Kidney epithelial cell (primary cell): ENCODE data around the gene PTPRE. TPM values are rescaled to one million over a fixed set of nuclear protein-coding genes. Genes with fewer than 3 reads are reported as not detected.

Experiments used
- DNase-seq: peaks from one replicate; pipeline ENCODE4 v3.0.0-alpha.2; 2010; ENCODE audit warnings: low read depth
- H3K27me3 ChIP-seq: 2 replicates; pipeline ENCODE4 v1.6.0; 2011; ENCODE audit warnings: low read length; ENCODE audit not compliant: control insufficient read depth, insufficient read depth
- H3K36me3 ChIP-seq: 2 replicates; pipeline ENCODE4 v1.5.1; 2011; ENCODE audit warnings: low read length; ENCODE audit not compliant: control insufficient read depth, insufficient read depth
- H3K4me3 ChIP-seq: 2 replicates; pipeline ENCODE4 v1.5.1; 2011; ENCODE audit warnings: low read depth, mild to moderate bottlenecking, control low read depth, low read length
- total RNA-seq: library from RNA; depleted of rRNA; stranded (reverse); fragments of >200 nt; gene quantifications from 2 replicates; pipeline ENCODE4 v1.2.3, GENCODE V29; 2015
- TF ChIP-seq, protein P1 (sequence below): IDR thresholded peaks from 2 replicates; pipeline ENCODE4 v1.5.1; 2011; ENCODE audit warnings: mild to moderate bottlenecking, moderate library complexity, low read length, control low read depth, inconsistent platforms; ENCODE audit not compliant: insufficient read depth, poor library complexity, severe bottlenecking

The PTPRE gene
- total RNA-seq, 1 donor from 2014 or later, result 10.3 TPM

DNA sequence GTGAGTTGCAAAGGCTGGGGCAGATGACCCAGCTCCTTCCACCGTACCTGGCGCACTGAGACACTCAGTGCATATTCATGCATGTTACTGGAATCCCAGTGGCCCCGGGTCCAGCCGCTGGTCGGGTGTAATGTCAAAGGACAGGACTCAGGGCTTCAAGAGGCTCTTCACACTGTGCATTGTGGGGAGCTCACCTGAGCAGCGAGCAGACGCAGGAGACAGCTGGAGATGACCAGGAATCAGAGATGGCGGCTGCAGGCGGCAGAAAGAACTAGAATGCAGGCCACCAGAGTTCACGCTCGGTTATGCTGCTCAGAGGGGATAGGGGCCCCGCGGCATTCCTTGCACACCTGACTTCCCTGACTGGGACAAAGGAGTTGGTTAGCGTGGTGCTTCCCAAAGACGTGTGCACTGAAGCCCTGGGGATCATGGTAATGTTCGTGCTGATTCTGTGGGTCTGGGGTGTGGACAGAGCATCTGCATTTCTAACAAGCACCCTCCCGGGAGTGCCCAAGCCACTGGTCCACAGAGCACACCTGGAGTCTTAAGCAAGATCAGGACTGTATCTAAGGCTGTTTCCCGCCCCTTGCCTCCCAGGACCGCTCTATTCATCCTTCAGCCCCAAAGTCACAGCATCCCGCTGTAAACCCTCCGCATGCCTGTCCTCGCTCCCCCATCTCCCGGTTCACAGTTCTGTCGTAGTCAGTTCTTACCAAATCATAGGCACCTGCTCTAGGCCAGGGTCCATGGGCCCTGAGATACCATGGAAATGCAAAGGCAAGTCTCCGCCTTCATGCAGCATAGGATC is 148.4 kb downstream of the PTPRE start:
- DNase-seq, result no peak
- TF ChIP-seq, protein P1, sequence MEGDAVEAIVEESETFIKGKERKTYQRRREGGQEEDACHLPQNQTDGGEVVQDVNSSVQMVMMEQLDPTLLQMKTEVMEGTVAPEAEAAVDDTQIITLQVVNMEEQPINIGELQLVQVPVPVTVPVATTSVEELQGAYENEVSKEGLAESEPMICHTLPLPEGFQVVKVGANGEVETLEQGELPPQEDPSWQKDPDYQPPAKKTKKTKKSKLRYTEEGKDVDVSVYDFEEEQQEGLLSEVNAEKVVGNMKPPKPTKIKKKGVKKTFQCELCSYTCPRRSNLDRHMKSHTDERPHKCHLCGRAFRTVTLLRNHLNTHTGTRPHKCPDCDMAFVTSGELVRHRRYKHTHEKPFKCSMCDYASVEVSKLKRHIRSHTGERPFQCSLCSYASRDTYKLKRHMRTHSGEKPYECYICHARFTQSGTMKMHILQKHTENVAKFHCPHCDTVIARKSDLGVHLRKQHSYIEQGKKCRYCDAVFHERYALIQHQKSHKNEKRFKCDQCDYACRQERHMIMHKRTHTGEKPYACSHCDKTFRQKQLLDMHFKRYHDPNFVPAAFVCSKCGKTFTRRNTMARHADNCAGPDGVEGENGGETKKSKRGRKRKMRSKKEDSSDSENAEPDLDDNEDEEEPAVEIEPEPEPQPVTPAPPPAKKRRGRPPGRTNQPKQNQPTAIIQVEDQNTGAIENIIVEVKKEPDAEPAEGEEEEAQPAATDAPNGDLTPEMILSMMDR, result no peak
- Histone ChIP-seq H3K36me3 (no peaks in the 10 kb centered on the region), H3K27me3 (no peaks in the 10 kb centered on the region), H3K4me3 (no peak overlapping the region)

DNA sequence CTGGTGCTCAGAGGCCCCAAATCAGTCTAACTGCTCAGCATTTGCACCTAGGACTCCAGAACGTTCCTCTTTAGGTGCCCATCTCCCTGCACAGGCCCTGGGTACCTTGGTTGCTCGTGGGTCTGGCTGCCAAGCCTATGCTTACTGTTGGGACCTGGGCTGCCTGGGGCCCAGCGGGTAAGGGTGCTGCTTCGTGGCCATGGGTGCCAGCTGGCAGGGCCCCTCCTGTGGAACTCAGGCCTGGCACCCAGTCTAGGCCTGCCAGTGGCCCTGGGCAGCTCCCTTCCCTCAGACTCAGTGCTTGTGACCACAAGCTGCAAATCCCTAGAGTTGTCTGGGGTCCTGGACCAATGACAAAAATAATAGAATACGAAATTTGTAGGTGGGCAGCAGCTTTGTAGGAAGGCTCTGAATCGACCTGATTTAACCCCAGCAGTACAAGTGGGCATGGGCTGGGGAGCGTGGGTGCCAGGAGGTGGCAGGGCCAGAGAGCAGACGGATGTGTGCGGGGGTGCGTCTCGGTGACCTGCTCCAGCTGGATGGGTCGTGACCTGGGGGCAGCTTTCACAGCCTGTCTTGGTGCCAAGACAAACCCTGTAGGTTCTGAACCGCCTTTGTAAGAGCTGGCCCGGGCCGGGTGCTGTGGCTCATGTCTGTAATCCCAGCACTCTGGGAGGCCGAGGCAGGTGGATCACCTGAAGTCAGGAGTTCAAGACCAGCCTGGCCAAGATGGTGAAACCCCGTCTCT is 149.6 kb downstream of the PTPRE start:
- DNase-seq, result no peak
- TF ChIP-seq, protein P1, result no peak
- Histone ChIP-seq H3K27me3 (no peaks in the 10 kb centered on the region), H3K4me3 (no peak overlapping the region), H3K36me3 (no peaks in the 10 kb centered on the region)

DNA sequence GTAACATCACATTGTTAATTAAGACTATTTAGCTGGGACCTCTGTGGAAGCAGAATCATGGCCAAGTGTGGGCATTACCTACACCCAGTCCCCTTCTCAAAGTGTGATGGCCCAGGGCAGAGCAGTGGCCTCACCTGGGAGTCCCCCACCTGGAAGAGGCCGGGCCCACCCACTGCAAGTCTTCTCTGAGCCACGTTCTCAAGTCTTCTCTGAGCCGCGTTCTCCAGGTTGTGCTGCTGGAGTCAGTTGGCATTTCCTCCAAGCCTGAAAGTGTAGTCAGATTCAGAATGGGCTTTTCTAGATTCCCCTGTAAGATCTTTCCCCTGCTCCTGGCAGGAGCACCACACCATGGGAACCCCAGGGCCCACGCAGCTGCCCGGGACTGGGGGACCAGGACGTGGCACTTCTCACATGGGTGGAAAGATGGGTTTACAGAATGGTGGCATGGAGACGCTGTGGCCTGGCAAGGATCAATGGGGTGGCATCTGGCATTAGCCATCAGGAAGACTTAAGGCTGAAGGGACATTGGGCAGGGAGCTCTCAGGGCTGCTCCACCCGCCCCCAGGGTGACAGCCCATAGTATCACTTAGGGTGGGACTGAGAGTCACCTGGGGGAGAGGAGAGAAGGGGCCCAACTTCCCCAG is 151.3 kb downstream of the PTPRE start:
- no peak overlapping the region for H3K4me3 ChIP-seq
- H3K36me3 ChIP-seq, result no peaks in the 10 kb centered on the region
- TF ChIP-seq, protein P1, result no peak
- H3K27me3 ChIP-seq, result no peaks in the 10 kb centered on the region
- DNase-seq, result no peak

DNA sequence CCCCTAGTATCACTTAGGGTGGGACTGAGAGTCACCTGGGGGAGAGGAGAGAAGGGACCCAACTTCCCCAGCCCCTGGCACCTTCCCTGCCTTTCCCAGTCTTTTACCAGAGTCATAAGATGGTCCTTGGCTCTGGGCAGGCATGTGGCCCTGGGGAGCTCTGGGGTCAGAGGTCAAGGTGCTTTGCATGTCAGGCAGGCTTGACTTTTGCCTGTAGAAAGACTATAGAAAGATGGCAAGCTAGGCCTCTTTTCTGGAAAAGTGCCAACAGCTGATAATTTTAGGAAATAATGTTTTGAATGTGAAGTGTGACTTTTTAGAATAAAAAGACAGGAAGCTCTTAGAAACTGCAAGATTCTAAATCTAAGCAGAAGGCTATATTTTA is 151.8 kb downstream of the PTPRE start:
- TF ChIP-seq, protein P1, result no peak
- no peak for DNase-seq
- no peak overlapping the region for H3K4me3 ChIP-seq
- no peaks in the 10 kb centered on the region for H3K36me3 ChIP-seq
- no peaks in the 10 kb centered on the region for H3K27me3 ChIP-seq

DNA sequence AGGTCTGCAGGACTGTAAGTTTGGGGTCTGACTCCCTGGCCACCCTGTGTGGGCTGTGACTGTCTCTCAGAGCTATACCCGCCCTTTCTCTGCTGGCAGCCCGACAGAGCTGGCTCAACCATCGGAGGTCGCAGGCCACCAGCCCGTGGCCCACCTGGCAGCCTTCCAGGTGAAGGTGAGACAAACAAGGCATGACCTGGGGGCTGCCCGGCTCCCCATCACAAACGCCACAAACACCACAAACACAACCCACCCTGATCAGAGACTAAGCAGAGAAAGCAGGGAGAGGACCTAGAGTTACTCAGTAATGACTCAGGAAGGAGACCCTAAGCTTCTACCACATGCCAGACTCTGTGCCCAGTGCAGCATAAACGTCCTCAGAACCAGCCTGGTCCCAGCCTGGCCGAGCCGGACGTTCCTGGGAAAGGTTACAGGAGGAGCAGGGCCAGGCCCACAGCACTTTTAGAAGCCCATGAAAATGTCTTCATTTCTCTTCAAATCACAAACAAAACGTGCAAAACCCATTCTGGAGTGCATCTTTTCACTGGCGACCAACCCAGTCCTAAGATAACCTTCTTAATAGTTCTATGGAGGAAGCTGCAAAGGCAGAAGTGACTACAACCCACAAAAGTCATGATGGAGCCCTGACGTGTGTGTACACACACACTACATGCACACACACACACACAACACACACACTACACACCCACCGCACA is 152.5 kb downstream of the PTPRE start:
- TF ChIP-seq, protein P1, result no peak
- DNase-seq, result no peak
- Histone ChIP-seq H3K27me3 (no peaks in the 10 kb centered on the region), H3K4me3 (no peak overlapping the region), H3K36me3 (no peaks in the 10 kb centered on the region)
